Stimulated activated CD8-positive, alpha-beta memory T cell treated with anti-CD3 and anti-CD28 coated beads, Interleukin-15, amount 100 ng/mL, for 48 hours (primary cell): Measurements from ENCODE around the gene SWSAP1.
A peak's percentile ranks its signal among the peaks of the same experiment; 100 is the strongest.
"Not testable (repeated sequence)": the region's sequence is repeated elsewhere in the genome, so short reads cannot be mapped to it uniquely, and the experiment has no call there.

Experiments used
- DNase-seq, 2 donors: peaks; one replicate each; pipeline ENCODE4 v3.0.0-alpha.2; 2020; ENCODE audit warnings: low read depth in 2 of 2

Gene SWSAP1, protein sequence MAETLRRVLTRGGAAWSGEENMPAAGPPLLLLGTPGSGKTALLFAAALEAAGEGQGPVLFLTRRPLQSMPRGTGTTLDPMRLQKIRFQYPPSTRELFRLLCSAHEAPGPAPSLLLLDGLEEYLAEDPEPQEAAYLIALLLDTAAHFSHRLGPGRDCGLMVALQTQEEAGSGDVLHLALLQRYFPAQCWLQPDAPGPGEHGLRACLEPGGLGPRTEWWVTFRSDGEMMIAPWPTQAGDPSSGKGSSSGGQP

DNA sequence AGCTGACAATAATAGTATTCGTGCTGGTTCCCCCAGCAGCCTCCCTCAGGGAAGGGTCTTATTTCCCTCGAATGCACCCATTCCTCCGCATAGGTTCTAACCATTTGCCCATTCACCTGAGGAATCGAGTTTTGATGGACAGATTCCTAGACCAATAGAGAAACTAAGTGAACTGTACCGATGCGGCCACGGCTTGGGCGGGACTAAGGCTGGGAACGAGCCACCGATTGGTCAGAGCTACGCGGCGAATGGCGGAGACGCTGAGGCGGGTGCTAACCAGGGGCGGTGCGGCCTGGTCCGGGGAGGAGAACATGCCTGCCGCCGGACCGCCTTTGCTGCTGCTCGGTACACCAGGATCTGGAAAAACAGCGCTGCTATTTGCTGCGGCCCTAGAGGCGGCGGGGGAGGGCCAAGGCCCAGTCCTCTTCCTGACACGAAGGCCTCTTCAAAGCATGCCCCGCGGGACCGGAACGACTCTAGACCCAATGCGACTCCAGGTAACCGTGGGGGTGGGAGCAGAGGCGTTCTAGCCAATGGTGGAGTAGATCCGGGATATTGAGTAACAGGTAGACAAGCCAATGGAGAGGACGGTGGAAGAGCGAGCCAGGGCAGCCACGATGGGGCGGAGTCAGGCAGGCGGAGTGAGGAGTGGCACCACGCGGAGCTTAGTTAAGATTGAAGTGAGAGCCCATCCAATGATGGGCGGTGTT is at the start of gene SWSAP1:
SWSAP1 (plus strand) TSS at position 234 of the 710 bp plus-strand sequence; CDS start at position 249, 15 bp downstream.
- peak; percentile 92 to 96 for DNase-seq

GRCh38 chr19:11324748-11325389 is 49.6 kb upstream of the SWSAP1 start:
- no peak for DNase-seq

GRCh38 chr19:11325544-11325943 is 48.9 kb upstream of the SWSAP1 start:
- DNase-seq: no peak

DNA sequence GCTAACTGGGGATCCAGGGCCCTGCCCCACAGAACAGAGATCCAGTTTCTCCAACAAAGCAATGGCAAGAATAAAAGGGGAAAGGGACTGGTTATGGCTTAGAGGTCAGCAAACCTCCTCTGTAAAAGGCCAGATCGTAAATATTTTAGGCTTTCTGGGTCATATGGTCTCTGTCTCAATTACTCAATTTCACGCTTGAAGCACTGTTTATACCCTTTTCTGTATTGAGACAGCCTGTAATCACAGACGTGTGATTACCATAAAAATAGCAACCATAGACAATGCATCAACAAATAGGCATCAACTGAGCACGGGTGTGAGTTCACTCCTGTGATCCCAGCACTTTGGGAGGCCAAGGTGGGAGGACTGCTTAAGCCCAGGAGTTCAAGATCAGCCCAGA is 44.3 kb upstream of the SWSAP1 start:
- DNase-seq: no peak

DNA sequence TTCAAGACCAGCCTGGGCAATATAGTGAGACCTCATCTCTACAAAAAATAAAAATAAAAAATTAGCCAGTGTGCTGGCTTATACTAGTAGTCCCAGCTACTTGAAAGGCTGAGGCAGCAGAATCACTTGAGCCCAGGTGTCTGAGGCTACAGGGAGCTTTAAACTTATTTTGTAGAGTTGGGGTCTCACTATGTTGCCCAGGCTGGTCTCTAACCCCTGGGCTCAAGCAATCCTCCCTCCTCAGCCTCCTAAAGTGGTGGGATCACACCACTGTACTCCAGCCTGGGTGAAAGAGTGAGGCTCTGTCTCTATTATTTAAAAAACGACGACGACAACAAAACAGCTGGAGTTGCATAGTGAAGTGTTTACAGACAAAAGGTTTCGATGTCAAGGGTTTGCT is 43.0 kb upstream of the SWSAP1 start:
- no peak for DNase-seq

DNA sequence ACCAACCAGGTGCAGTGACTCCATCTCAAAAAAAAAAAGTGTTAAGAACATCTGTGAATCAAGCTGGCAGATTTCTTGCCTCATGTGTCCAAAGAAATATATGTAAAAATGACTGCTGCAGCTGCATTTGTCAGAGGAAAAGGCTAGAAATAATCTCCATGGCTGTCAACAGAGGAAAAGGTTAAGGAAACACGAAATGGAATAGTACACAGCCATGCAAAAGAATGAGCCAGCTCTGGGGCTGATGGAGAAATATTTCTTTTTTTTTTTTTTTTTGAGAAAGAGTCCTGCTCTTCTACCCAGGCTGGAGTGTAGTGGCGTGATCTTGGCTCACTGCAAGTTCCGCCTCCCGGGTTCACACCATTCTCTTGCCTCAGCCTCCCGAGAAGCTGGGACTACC is 41.6 kb upstream of the SWSAP1 start:
- DNase-seq: no peak

- not testable (repeated sequence) for DNase-seq
Measured at GRCh38 chr19:11333838-11334237, 40.6 kb upstream of the SWSAP1 start.

- DNase-seq: no peak
Measured at GRCh38 chr19:11335449-11336146, 38.9 kb upstream of the SWSAP1 start.

DNA sequence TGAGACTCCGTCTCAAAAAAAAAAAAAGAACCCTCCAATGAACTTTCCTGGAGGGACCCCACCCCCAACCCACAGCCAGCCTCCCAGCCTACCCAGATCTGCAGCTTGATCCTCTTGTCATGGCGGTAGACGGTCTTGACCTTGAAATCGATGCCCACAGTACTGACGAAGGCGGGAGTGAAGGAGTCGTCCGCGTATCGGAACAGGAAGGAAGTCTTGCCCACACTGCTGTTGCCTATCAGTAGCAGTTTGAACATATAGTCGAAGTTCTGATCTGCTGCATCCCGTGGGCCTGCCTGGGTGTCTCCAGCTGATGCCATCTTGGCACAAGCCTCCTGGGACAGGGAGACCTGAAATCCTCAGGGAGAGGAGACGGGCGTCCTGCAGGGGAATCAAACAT is 37.4 kb upstream of the SWSAP1 start:
- DNase-seq: no peak

- no peak for DNase-seq
Measured at GRCh38 chr19:11338121-11338520, 36.3 kb upstream of the SWSAP1 start.

DNA sequence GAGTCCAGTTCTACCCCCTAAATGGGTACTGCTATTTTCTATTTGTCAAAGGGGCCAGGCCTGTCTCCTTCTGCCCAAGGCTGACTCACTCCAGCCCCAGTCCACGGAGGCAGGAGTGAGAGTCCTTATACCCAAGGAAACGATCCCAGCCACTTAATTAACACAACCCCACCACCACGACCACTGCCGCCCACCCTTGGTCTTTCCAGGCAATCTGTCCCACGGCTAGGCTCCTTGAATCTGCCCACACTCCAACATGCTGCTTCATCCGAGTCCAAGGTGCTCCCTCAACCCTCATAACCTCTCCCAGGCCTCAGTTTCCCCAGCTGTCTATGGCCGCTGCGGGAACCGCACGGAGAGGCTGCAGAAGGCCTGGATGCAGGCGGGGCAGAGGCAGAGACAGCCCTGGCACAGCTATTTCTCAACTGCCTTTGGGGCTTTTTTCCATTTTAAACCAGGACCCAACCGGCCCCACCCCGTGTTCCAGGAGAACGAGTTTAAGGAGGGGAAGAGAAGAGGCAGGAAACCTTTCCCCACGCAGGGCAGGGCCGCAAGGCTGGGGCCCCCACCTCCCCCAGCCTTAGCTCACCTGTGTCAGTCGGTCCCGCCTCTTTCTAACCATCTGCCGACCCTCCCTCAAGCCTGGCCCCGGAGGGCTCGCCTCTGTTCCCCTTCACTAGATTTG is 35.8 kb upstream of the SWSAP1 start:
- no peak for DNase-seq

GRCh38 chr19:11339254-11340098 is 35.0 kb upstream of the SWSAP1 start, which contains the start of gene RAB3D:
Gene RAB3D, minus strand, starts transcription at chr19:11339657. Its CDS starts 2,258 bp downstream, at chr19:11337399.
- DNase-seq: peak; percentile 77 to 78

GRCh38 chr19:11340099-11340467 is 34.4 kb upstream of the SWSAP1 start:
- not testable (repeated sequence) for DNase-seq

DNA sequence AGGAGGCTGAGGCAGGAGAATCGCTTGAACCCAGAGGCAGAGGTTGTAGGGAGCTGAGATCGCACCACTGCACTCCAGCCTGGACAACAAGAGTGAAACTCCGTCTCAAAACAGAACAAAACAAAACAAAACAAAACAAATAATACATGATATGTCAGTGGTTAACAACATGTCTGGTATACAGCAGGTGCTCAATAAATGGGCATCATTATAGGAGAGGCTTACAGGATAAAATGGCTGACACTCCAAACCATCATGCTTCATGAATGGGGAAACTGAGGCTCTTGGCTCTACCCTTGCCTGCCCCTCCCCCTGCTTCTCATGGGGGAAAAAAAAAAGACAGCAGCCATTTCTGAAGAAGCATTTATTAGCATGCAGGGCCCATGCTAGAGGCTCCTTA is 32.0 kb upstream of the SWSAP1 start:
- no peak for DNase-seq

GRCh38 chr19:11345122-11345803 is 29.2 kb upstream of the SWSAP1 start:
- DNase-seq: no peak

GRCh38 chr19:11346104-11346940 is 28.1 kb upstream of the SWSAP1 start, which contains the start of the genes CCDC159 and TMEM205:
Gene CCDC159, plus strand, starts transcription at chr19:11346519. Its CDS starts 88 bp downstream, at chr19:11346607.
Gene TMEM205, minus strand, starts transcription at chr19:11346268. Its CDS starts 649 bp downstream, at chr19:11345619.
- DNase-seq: peak; percentile 97 to 98

DNA sequence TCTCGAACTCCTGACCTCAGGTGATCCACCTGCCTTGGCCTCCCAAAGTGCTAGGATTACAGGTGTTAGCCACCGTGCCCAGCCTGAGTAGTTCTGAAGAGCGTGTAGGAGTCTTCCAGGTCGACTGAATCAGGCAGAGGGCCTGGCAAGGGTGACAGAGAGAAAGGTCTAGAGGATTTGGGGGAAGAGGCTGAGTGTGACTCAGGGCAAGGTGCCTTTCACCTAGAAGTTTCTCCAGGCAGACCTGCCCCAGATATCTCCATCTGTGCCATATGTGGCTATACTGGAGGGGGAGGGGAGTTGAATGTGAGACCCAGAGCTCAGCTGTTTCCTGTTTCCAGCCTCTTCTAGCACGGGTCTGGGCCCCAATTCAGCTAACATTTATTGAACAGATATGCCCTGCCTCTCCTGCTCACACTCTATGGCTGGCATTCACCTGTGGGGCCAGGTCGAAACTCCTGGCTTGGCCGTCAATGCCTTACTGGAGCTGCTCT is 26.9 kb upstream of the SWSAP1 start:
- DNase-seq: no peak

DNA sequence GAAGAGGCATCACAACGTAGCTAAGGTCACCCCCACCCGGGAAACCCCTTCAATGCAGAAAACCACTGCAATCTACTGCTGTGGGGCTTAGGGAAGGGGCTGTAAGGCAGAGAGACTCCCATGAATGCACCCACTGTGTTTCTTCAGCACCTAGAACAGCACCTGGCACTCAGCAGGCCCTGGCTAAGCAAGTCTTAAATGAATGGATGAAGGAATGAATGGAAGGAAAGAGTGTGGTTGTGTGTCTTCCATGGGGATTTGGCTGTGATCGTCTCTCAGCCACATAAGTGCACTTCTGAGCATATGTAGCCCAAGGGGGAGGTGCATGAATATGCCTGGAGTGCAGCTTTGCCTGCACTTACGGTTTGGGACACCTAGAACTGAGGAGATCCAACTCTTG is 25.3 kb upstream of the SWSAP1 start:
- DNase-seq: no peak

- not testable (repeated sequence) for DNase-seq
Measured at GRCh38 chr19:11354102-11354501, 20.4 kb upstream of the SWSAP1 start.
